SKM-1 treated with dmso at 0.1 percent for 144 hours (cell line): ENCODE measurements around the gene FAM3D.
"Not testable (repeated sequence)": the region's sequence is repeated elsewhere in the genome, so short reads cannot be mapped to it uniquely, and the experiment has no call there.

ENCODE experiments used
- DNase-seq: peaks from one replicate; lab custom pipeline; 2025; ENCODE audit not compliant: unreplicated experiment; lab: John Stamatoyannopoulos, UW

FAM3D gene

GRCh38 chr3:58666683-58667082, at the start of gene FAM3D:
FAM3D (minus strand) TSS chr3:58666774; CDS start chr3:58655563, 11,211 bp downstream.
- peak; percentile 72 for DNase-seq

- no peak for DNase-seq
Measured at GRCh38 chr3:58713715-58714401, 47.3 kb upstream of the FAM3D start.

GRCh38 chr3:58711871-58712270, 45.3 kb upstream of the FAM3D start:
- DNase-seq = no peak

- not testable (repeated sequence) for DNase-seq
Measured at GRCh38 chr3:58708983-58709382, 42.4 kb upstream of the FAM3D start.

- no peak for DNase-seq
Measured at GRCh38 chr3:58708116-58708791, 41.7 kb upstream of the FAM3D start.

- no peak for DNase-seq
Measured at GRCh38 chr3:58707390-58707930, 40.9 kb upstream of the FAM3D start.

GRCh38 chr3:58706395-58707167, 40.0 kb upstream of the FAM3D start:
- DNase-seq = no peak

GRCh38 chr3:58704745-58705144, 38.2 kb upstream of the FAM3D start:
- DNase-seq = no peak

GRCh38 chr3:58704304-58704703, 37.7 kb upstream of the FAM3D start:
- DNase-seq = not testable (repeated sequence)

GRCh38 chr3:58698246-58698645, 31.7 kb upstream of the FAM3D start:
- no peak for DNase-seq

GRCh38 chr3:58697561-58697960, 31.0 kb upstream of the FAM3D start:
- no peak for DNase-seq

GRCh38 chr3:58696813-58697212, 30.2 kb upstream of the FAM3D start:
- not testable (repeated sequence) for DNase-seq

- no peak for DNase-seq
Measured at GRCh38 chr3:58696093-58696492, 29.5 kb upstream of the FAM3D start.

- not testable (repeated sequence) for DNase-seq
Measured at GRCh38 chr3:58695284-58695683, 28.7 kb upstream of the FAM3D start.

- DNase-seq = no peak
Measured at GRCh38 chr3:58693940-58694850, 27.6 kb upstream of the FAM3D start.

GRCh38 chr3:58692484-58692883, 25.9 kb upstream of the FAM3D start:
- no peak for DNase-seq

- no peak for DNase-seq
Measured at GRCh38 chr3:58691997-58692396, 25.4 kb upstream of the FAM3D start.

GRCh38 chr3:58690490-58690889, 23.9 kb upstream of the FAM3D start:
- DNase-seq = no peak

GRCh38 chr3:58688574-58688973, 22.0 kb upstream of the FAM3D start:
- DNase-seq = no peak

GRCh38 chr3:58686847-58687246, 20.3 kb upstream of the FAM3D start:
- DNase-seq = no peak

GRCh38 chr3:58685641-58686040, 19.1 kb upstream of the FAM3D start:
- no peak for DNase-seq
